Measurements from ENCODE around the gene SLC29A2.
A peak's percentile ranks its signal among the peaks of the same experiment; 100 is the strongest.

Gene SLC29A2

GRCh38 chr11:66328302-66329144 lies 43.0 kb downstream of the SLC29A2 start:
- peaks cover 0 to 37% (median 24%) of the 10 kb centered on the region in 4 experiments for H3K4me1 ChIP-seq (ENCODE audit: control extremely low read depth in 1 of 4, control insufficient read depth in 4 of 4, insufficient read depth in 4 of 4, low read length in 3 of 4)
- H3K27ac ChIP-seq (ENCODE audit: insufficient read depth in 1 of 2, low read depth in 1 of 2, low read length in 2 of 2, poor library complexity in 1 of 2, severe bottlenecking in 2 of 2): no peak overlapping the region
- CTCF ChIA-PET: interaction anchor here (0.7 to 1.2 kb wide), 5 partner anchors 10 to 47 kb away, joined by 3 to 14 read pairs (median 6); partner anchors contain the start of gene CD248
- no peaks in the 10 kb centered on the region for H3K27me3 ChIP-seq (replicated peaks in 2 of 5; ENCODE audit: control insufficient read depth in 4 of 5, insufficient read depth in 5 of 5, low read length in 4 of 5)
- 0% methylated on average over 13 of the region's 19 CpGs for WGBS (ENCODE audit: insufficient coverage)
- POLR2A ChIA-PET: interaction anchor here (0.9 kb wide), 1 partner anchor 17 kb away, joined by 3 read pairs; no protein-coding TSS in a partner anchor
- H3K36me3 ChIP-seq (ENCODE audit: control insufficient read depth in 4 of 4, insufficient read depth in 4 of 4, low read length in 3 of 4): no peaks in the 10 kb centered on the region
- H3K9me3 ChIP-seq (ENCODE audit: control extremely low read depth in 1 of 5, control insufficient read depth in 4 of 5, insufficient read depth in 2 of 5, low read depth in 1 of 5, low read length in 4 of 5): no peaks in the 10 kb centered on the region
- peak overlapping the region in 3 of 7 experiments; percentile 7 to 29 (median 22) for H3K4me3 ChIP-seq (ENCODE audit: control insufficient read depth in 1 of 7, extremely low read depth in 1 of 7, insufficient read depth in 4 of 7, low read depth in 2 of 7, low read length in 6 of 7)
- DNase-seq: peak; percentile 71 to 85 (median 78)

GRCh38 chr11:66328031-66328301 lies 43.6 kb downstream of the SLC29A2 start:
- ChIA-PET POLR2A (no interaction called here), CTCF (no interaction called here)
- Histone ChIP-seq H3K36me3 (ENCODE audit: control insufficient read depth in 4 of 4, insufficient read depth in 4 of 4, low read length in 3 of 4) (no peaks in the 10 kb centered on the region), H3K27me3 (replicated peaks in 2 of 5; ENCODE audit: control insufficient read depth in 4 of 5, insufficient read depth in 5 of 5, low read length in 4 of 5) (no peaks in the 10 kb centered on the region), H3K4me3 (ENCODE audit: control insufficient read depth in 1 of 7, extremely low read depth in 1 of 7, insufficient read depth in 4 of 7, low read depth in 2 of 7, low read length in 6 of 7) (no peak overlapping the region), H3K4me1 (ENCODE audit: control extremely low read depth in 1 of 4, control insufficient read depth in 4 of 4, insufficient read depth in 4 of 4, low read length in 3 of 4) (peaks cover 0 to 37% (median 24%) of the 10 kb centered on the region in 4 experiments), H3K27ac (ENCODE audit: insufficient read depth in 1 of 2, low read depth in 1 of 2, low read length in 2 of 2, poor library complexity in 1 of 2, severe bottlenecking in 2 of 2) (no peak overlapping the region), H3K9me3 (ENCODE audit: control extremely low read depth in 1 of 5, control insufficient read depth in 4 of 5, insufficient read depth in 2 of 5, low read depth in 1 of 5, low read length in 4 of 5) (no peaks in the 10 kb centered on the region)
- WGBS (ENCODE audit: insufficient coverage): no CpG with 5 or more reads among the region's 3 CpGs
- DNase-seq: no peak

GRCh38 chr11:66327171-66328030 lies 44.2 kb downstream of the SLC29A2 start:
- Histone ChIP-seq H3K27me3 (replicated peaks in 2 of 5; ENCODE audit: control insufficient read depth in 4 of 5, insufficient read depth in 5 of 5, low read length in 4 of 5) (no peaks in the 10 kb centered on the region), H3K36me3 (ENCODE audit: control insufficient read depth in 4 of 4, insufficient read depth in 4 of 4, low read length in 3 of 4) (no peaks in the 10 kb centered on the region), H3K4me3 (ENCODE audit: control insufficient read depth in 1 of 7, extremely low read depth in 1 of 7, insufficient read depth in 4 of 7, low read depth in 2 of 7, low read length in 6 of 7) (no peak overlapping the region), H3K27ac (ENCODE audit: insufficient read depth in 1 of 2, low read depth in 1 of 2, low read length in 2 of 2, poor library complexity in 1 of 2, severe bottlenecking in 2 of 2) (no peak overlapping the region), H3K4me1 (ENCODE audit: control extremely low read depth in 1 of 4, control insufficient read depth in 4 of 4, insufficient read depth in 4 of 4, low read length in 3 of 4) (peaks cover 0 to 37% (median 24%) of the 10 kb centered on the region in 4 experiments), H3K9me3 (ENCODE audit: control extremely low read depth in 1 of 5, control insufficient read depth in 4 of 5, insufficient read depth in 2 of 5, low read depth in 1 of 5, low read length in 4 of 5) (no peaks in the 10 kb centered on the region)
- DNase-seq: no peak
- ChIA-PET CTCF (interaction anchor here (1.6 to 4.0 kb wide), 2 partner anchors 10 to 16 kb away, joined by 7 to 44 read pairs; partner anchors contain the start of gene CD248), POLR2A (no interaction called here)
- WGBS (ENCODE audit: insufficient coverage): 97% methylated on average over 9 of the region's 10 CpGs

- ChIA-PET POLR2A (no interaction called here), CTCF (interaction anchor here (1.6 to 4.0 kb wide), 2 partner anchors 9 to 15 kb away, joined by 7 to 44 read pairs; partner anchors contain the start of gene CD248)
- Histone ChIP-seq H3K27me3 (replicated peaks in 2 of 5; ENCODE audit: control insufficient read depth in 4 of 5, insufficient read depth in 5 of 5, low read length in 4 of 5) (no peaks in the 10 kb centered on the region), H3K9me3 (ENCODE audit: control extremely low read depth in 1 of 5, control insufficient read depth in 4 of 5, insufficient read depth in 2 of 5, low read depth in 1 of 5, low read length in 4 of 5) (no peaks in the 10 kb centered on the region), H3K36me3 (ENCODE audit: control insufficient read depth in 4 of 4, insufficient read depth in 4 of 4, low read length in 3 of 4) (no peaks in the 10 kb centered on the region), H3K4me3 (ENCODE audit: control insufficient read depth in 1 of 7, extremely low read depth in 1 of 7, insufficient read depth in 4 of 7, low read depth in 2 of 7, low read length in 6 of 7) (no peak overlapping the region), H3K27ac (ENCODE audit: insufficient read depth in 1 of 2, low read depth in 1 of 2, low read length in 2 of 2, poor library complexity in 1 of 2, severe bottlenecking in 2 of 2) (no peak overlapping the region), H3K4me1 (ENCODE audit: control extremely low read depth in 1 of 4, control insufficient read depth in 4 of 4, insufficient read depth in 4 of 4, low read length in 3 of 4) (peaks cover 0 to 37% (median 24%) of the 10 kb centered on the region in 4 experiments)
- 52% methylated on average over 18 of the region's 21 CpGs for WGBS (ENCODE audit: insufficient coverage)
- no peak for DNase-seq
Observed at GRCh38 chr11:66326261-66327111, 45.1 kb downstream of the SLC29A2 start.

- no peak overlapping the region for H3K4me3 ChIP-seq (ENCODE audit: control insufficient read depth in 1 of 7, extremely low read depth in 1 of 7, insufficient read depth in 4 of 7, low read depth in 2 of 7, low read length in 6 of 7)
- ChIA-PET POLR2A (interaction anchor here (0.5 kb wide), 1 partner anchor 140 kb away, joined by 3 read pairs; no protein-coding TSS in a partner anchor), CTCF (interaction anchor here (1.4 to 4.0 kb wide), 2 partner anchors 13 to 29 kb away, joined by 3 to 44 read pairs; no protein-coding TSS in a partner anchor)
- no peaks in the 10 kb centered on the region for H3K9me3 ChIP-seq (ENCODE audit: control extremely low read depth in 1 of 5, control insufficient read depth in 4 of 5, insufficient read depth in 2 of 5, low read depth in 1 of 5, low read length in 4 of 5)
- H3K4me1 ChIP-seq (ENCODE audit: control extremely low read depth in 1 of 4, control insufficient read depth in 4 of 4, insufficient read depth in 4 of 4, low read length in 3 of 4): peaks cover 0 to 37% (median 24%) of the 10 kb centered on the region in 4 experiments
- H3K27me3 ChIP-seq (replicated peaks in 2 of 5; ENCODE audit: control insufficient read depth in 4 of 5, insufficient read depth in 5 of 5, low read length in 4 of 5): no peaks in the 10 kb centered on the region
- H3K27ac ChIP-seq (ENCODE audit: insufficient read depth in 1 of 2, low read depth in 1 of 2, low read length in 2 of 2, poor library complexity in 1 of 2, severe bottlenecking in 2 of 2): no peak overlapping the region
- no peaks in the 10 kb centered on the region for H3K36me3 ChIP-seq (ENCODE audit: control insufficient read depth in 4 of 4, insufficient read depth in 4 of 4, low read length in 3 of 4)
- WGBS (ENCODE audit: insufficient coverage): 58% methylated on average over 5 of the region's 8 CpGs
- DNase-seq: peak in 2 of 3 donors; percentile 77 to 87
Observed at GRCh38 chr11:66325263-66325671, 46.3 kb downstream of the SLC29A2 start.

GRCh38 chr11:66324664-66325063 lies 46.9 kb downstream of the SLC29A2 start:
- no peak for DNase-seq
- no peak overlapping the region for H3K27ac ChIP-seq (ENCODE audit: insufficient read depth in 1 of 2, low read depth in 1 of 2, low read length in 2 of 2, poor library complexity in 1 of 2, severe bottlenecking in 2 of 2)
- peaks cover 0 to 37% (median 24%) of the 10 kb centered on the region in 4 experiments for H3K4me1 ChIP-seq (ENCODE audit: control extremely low read depth in 1 of 4, control insufficient read depth in 4 of 4, insufficient read depth in 4 of 4, low read length in 3 of 4)
- POLR2A ChIA-PET: no interaction called here
- WGBS (ENCODE audit: insufficient coverage): 100% methylated on average over 3 of the region's 10 CpGs
- H3K27me3 ChIP-seq (replicated peaks in 2 of 5; ENCODE audit: control insufficient read depth in 4 of 5, insufficient read depth in 5 of 5, low read length in 4 of 5): no peaks in the 10 kb centered on the region
- CTCF ChIA-PET: interaction anchor here (1.4 to 4.0 kb wide), 2 partner anchors 13 to 30 kb away, joined by 3 to 44 read pairs; no protein-coding TSS in a partner anchor
- H3K4me3 ChIP-seq (ENCODE audit: control insufficient read depth in 1 of 7, extremely low read depth in 1 of 7, insufficient read depth in 4 of 7, low read depth in 2 of 7, low read length in 6 of 7): no peak overlapping the region
- no peaks in the 10 kb centered on the region for H3K36me3 ChIP-seq (ENCODE audit: control insufficient read depth in 4 of 4, insufficient read depth in 4 of 4, low read length in 3 of 4)
- H3K9me3 ChIP-seq (ENCODE audit: control extremely low read depth in 1 of 5, control insufficient read depth in 4 of 5, insufficient read depth in 2 of 5, low read depth in 1 of 5, low read length in 4 of 5): no peaks in the 10 kb centered on the region

All from common myeloid progenitor, CD34-positive (primary cell).